T follicular helper cell (primary cell): ENCODE data around the gene PABPN1.

ENCODE experiments used
- DNase-seq: peaks from one replicate; pipeline ENCODE4 v3.0.0-alpha.2; 2020; ENCODE audit warnings: low read depth

The PABPN1 gene

DNA sequence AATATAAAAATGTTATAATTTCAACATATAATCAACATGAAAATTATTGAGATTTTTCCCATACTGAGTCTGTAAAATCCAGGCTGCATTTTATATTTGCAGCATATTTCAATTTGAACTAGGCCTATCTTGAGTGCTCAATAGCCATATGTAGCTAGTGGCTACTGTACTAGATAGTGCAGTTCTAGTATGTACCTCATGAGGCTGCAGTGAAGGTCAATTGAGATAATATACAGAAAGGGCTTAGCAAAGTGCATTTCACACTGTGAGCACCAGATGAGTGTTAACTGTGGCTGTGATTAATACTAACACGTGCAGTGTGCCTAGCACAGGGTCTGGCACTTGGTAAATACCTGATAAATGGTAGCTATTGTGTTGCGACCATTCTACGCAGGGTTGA is 36.8 kb downstream of the PABPN1 start:
- DNase-seq: no peak

DNA sequence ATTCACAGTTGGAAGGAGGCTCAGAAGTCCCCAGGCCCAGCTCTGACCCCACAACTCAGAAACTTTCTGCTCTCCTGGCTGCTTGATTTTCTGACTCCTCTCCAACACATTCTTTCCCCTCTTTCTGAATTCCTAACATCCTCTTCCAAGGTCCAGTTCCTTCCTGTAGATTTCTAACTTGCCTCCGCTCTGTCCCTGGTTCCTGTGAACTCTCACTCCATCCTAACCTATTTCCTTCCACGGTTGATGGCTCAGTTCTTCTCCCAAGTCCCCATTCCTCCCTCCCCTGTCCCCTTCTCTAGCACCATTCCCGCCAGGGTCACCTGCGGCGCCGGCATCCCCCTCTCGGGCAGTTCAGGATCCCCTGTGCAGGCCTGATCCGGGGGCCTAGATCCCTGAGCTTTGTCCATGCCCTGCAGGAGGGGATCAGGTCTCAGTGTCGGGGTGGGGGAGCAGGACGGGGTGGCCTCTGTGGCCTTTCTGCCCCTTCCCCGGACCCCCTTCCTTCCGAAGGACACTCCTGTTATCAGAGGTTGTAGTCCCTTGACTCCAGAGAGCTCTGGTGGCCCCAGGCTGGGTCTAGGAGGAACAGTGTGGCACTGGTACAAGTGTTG is 37.4 kb downstream of the PABPN1 start:
- no peak for DNase-seq

GRCh38 chr14:23359167-23359626 is 37.9 kb downstream of the PABPN1 start:
- no peak for DNase-seq

DNA sequence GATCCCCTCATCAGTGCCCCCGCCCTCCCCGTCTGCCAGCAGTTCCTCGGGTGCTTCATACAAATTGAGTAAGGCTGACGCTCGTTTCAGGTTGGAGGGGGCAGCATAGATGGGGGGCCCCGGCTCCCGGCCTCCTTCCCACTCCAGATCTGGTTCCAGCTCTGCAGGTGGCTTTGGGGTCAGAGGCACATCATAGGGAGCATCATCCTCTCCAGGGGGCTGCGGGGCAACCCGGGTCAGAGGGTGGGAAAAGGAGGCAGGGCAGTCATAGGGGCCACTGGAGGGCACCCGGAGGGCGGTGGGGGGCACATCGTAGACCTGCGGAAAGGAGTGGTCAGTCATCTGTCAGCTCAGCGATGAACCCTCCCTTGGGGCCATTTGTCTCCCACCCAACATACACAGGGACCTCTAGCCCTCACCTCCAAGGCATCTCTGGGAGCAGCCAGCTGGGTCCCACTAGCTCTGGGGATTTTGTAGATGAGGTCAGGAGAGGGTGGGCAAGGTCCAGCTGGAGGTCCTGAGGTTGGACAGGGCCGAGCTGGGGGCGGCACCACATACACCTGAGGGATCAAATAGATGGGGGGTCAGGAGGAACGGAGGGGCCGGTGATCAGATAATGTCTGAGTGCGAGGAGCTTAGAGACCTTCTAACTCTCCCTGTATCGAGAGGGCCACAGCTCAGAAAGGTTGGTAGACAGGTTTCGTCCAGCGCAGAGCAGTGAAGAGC is 38.6 kb downstream of the PABPN1 start:
- DNase-seq: no peak

DNA sequence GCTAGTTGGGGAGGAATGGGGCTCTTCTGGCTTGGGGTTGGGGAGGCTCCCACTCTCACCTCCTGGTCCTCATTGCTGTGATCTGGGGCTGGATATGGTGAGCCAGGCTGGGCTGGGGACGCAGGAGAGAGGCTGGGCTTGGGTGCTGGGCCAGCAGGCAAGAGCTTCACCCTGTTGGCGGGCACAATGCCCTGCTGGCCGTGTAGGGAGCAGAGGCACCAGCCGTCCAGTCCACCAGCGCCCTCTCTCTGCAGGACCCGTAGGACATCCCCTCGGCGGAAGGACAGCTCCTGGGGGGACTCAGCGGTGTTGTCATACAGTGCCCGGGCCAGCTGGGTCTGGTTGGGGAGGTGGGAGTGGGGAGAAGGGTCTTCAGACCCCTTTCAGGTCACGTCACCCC is 39.2 kb downstream of the PABPN1 start:
- DNase-seq: no peak

DNA sequence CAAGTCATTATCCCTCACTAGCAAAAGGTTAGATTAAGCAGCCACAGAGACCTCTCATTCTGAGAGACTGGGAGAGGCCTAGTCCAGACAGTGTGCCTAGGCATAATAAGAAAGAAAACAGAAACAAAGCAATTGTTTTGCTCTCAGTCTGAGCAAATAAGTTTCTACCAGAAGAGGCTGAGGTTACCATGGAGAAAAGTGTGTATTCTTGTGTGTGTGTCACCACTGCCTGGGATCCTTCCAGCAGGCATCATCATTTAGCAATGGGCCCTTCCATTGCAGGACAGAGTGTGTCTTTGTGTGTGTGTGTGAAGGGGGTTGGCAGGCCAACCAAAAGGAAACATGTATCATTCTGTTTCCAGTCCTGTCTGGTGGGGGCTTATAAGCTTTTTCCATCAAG is 40.1 kb downstream of the PABPN1 start:
- no peak for DNase-seq

DNA sequence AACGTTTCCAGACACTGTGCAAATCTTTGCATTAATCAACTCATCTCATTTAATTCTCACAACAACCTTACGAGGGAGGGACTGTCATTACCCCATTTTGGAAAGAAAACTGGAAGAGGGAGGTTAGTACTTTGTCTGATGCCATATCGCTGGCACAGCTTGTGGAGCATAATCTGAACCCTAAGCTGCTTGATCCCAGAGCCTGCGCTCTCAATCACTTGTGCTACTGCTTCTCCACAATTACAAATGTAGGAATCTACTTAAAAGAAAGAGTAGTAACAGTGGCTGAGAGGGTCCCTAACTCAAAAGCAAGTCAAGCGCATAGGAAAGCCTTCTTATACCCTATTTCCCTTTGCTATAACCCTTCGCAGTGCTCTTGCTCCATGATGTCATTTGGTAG is 40.5 kb downstream of the PABPN1 start:
- no peak for DNase-seq

- no peak for DNase-seq
Measured at GRCh38 chr14:23362200-23362599, 40.9 kb downstream of the PABPN1 start.

GRCh38 chr14:23364164-23365035 is 43.1 kb downstream of the PABPN1 start:
- DNase-seq: no peak

GRCh38 chr14:23365036-23365731 is 43.9 kb downstream of the PABPN1 start, which contains the start of gene EFS:
Gene EFS, minus strand, starts transcription at chr14:23365172. Its CDS starts 147 bp downstream, at chr14:23365025.
- DNase-seq: no peak

DNA sequence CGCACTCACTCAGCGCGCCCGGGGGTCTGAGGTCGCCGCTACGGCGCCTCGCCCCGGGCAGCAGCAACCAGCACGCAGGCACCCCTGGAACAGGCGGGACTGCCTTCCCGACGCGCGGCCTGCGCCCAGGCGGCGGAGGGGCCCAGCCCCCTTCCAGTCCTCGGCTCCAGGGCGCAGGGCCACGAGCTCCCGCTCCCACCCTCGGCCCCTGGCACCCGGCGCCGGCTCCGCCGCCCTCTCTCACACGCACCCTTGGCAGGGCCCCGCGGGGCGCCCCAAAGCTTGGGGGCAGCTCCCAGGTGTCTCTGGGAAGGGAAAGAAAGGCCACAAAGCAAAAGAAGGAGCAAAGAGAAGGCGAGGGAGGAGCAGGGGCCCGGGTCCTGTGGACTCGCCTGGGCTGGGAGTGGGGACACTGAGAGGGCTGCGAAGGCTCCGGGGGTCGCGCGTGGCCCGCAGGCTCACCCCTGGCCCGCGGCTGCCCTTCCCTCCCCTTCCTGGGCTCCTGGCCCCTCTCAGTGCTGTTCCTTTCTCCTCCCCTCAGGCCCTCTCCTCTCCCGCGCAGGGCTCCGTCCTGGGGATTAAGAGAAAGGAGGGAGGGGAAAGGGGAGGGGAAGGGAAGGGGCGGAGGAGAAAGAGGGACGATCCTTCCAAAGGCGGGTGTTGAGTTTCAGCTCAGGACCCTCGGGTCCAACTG is 44.6 kb downstream of the PABPN1 start:
- no peak for DNase-seq

GRCh38 chr14:23366426-23366921 is 45.2 kb downstream of the PABPN1 start:
- DNase-seq: no peak

DNA sequence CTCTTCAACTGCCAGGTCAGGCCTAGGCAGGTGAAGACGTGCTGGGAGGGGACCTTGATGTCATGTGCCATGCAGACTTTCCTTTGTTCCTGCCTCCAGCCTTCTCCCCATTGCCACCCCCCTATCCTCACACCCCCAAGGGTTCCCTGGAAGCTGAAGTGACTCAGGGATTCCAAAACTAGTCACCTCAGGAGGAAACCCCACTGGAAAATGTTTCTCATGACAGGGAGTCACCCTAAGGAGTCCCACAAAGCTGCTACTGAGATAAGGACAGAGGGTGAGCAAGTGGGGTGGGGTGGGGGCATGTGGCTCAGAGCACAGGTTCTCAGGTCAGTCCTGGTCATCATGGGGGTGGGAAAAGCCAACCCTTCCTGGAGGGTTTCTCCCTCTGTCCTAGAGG is 49.0 kb downstream of the PABPN1 start:
- DNase-seq: no peak

- no peak for DNase-seq
Measured at GRCh38 chr14:23371865-23372264, 50.6 kb downstream of the PABPN1 start.

DNA sequence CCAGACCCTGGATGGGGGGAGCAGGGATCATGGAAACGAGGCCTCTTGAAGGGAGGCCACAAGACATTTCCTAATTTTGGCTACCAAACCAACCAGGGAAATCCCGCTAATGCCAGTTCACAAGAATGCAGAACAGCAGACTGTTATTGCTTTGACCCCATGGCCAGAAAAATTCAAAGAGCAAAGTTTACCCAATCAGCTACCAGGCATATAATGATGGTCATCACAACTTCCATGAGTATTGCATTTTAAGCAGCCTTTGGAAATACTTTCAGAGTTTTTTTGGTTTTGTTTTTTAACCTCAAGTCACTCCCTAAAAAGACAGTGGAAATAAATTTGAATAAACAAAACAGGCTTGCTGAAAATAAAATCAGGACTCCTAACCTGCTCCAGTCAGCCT is 51.3 kb downstream of the PABPN1 start, which contains the start of gene IL25:
IL25 (plus strand) TSS at position 301 of the 400 bp plus-strand sequence.
- DNase-seq: no peak

GRCh38 chr14:23373041-23373440 is 51.8 kb downstream of the PABPN1 start:
- DNase-seq: no peak
